HG03432 (cell line): Measurements from ENCODE around the gene DPF1.

Source experiments
- ATAC-seq: cut with Tn5 transposase; IDR thresholded peaks from one replicate; pipeline ENCODE4 v1.9.1; 2021; ENCODE audit warnings: mild to moderate bottlenecking, moderate library complexity; ENCODE audit not compliant: unreplicated experiment

Gene DPF1

GRCh38 chr19:38201731-38202130 lies 22.3 kb downstream of the DPF1 start:
- no peak for ATAC-seq

GRCh38 chr19:38199340-38199739 lies 24.7 kb downstream of the DPF1 start:
- no peak for ATAC-seq

- no peak for ATAC-seq
Observed at GRCh38 chr19:38197937-38198704, 25.9 kb downstream of the DPF1 start.

GRCh38 chr19:38196948-38197656 lies 26.9 kb downstream of the DPF1 start:
- ATAC-seq: no peak

GRCh38 chr19:38196245-38196837 lies 27.7 kb downstream of the DPF1 start:
- ATAC-seq: no peak

GRCh38 chr19:38195237-38195636 lies 28.8 kb downstream of the DPF1 start:
- no peak for ATAC-seq

GRCh38 chr19:38194061-38194701 lies 29.8 kb downstream of the DPF1 start:
- no peak for ATAC-seq

- ATAC-seq: no peak
Observed at GRCh38 chr19:38193445-38193844, 30.6 kb downstream of the DPF1 start.

- no peak for ATAC-seq
Observed at GRCh38 chr19:38191747-38192146, 32.3 kb downstream of the DPF1 start.

- ATAC-seq: no peak
Observed at GRCh38 chr19:38190793-38191192, 33.2 kb downstream of the DPF1 start.

- no peak for ATAC-seq
Observed at GRCh38 chr19:38190061-38190460, 34.0 kb downstream of the DPF1 start.

- no peak for ATAC-seq
Observed at GRCh38 chr19:38185562-38185961, 38.5 kb downstream of the DPF1 start.

- no peak for ATAC-seq
Observed at GRCh38 chr19:38184815-38185214, 39.2 kb downstream of the DPF1 start.

- ATAC-seq: no peak
Observed at GRCh38 chr19:38183251-38183897, 40.6 kb downstream of the DPF1 start.

GRCh38 chr19:38182536-38183210 lies 41.3 kb downstream of the DPF1 start:
- ATAC-seq: no peak

- ATAC-seq: no peak
Observed at GRCh38 chr19:38180071-38180470, 44.0 kb downstream of the DPF1 start.

GRCh38 chr19:38175422-38175821 lies 48.6 kb downstream of the DPF1 start:
- ATAC-seq: no peak

- no peak for ATAC-seq
Observed at GRCh38 chr19:38173291-38174041, 50.6 kb downstream of the DPF1 start.

GRCh38 chr19:38172001-38172400 lies 52.0 kb downstream of the DPF1 start:
- no peak for ATAC-seq

- no peak for ATAC-seq
Observed at GRCh38 chr19:38170334-38170733, 53.7 kb downstream of the DPF1 start.
